Duodenal mucosa (tissue), 2 donors: ENCODE results near the gene LRCOL1.
A peak's percentile ranks its signal among the peaks of the same experiment; 100 is the strongest.
"Not testable (repeated sequence)": the region's sequence is repeated elsewhere in the genome, so short reads cannot be mapped to it uniquely, and the experiment has no call there.

Experiments
- H3K27ac ChIP-seq: one replicate; pipeline ENCODE4 v1.7.0; 2013; ENCODE audit warnings: low read depth, low read length
- H3K27me3 ChIP-seq, 2 donors: one replicate each; pipeline ENCODE4 v1.7.0; 2013; ENCODE audit warnings: low read length in 2 of 2, control low read depth in 1 of 2; ENCODE audit not compliant: insufficient read depth in 2 of 2, control insufficient read depth in 1 of 2
- H3K36me3 ChIP-seq, 2 donors: one replicate each; pipeline ENCODE4 v1.7.0; 2013; ENCODE audit warnings: low read length in 2 of 2, control low read depth in 1 of 2; ENCODE audit not compliant: insufficient read depth in 2 of 2, control insufficient read depth in 1 of 2
- H3K4me1 ChIP-seq, 2 donors: one replicate each; pipeline ENCODE4 v1.7.0; 2013; ENCODE audit warnings: low read length in 2 of 2, control low read depth in 1 of 2; ENCODE audit not compliant: insufficient read depth in 2 of 2, control insufficient read depth in 1 of 2
- H3K4me3 ChIP-seq, 2 donors: one replicate each; pipeline ENCODE4 v1.7.0; 2013; ENCODE audit warnings: low read length in 2 of 2, low read depth in 1 of 2
- H3K9ac ChIP-seq, 2 donors: one replicate each; pipeline ENCODE4 v1.7.0; 2013; ENCODE audit warnings: low read length in 2 of 2, low read depth in 1 of 2
- H3K9me3 ChIP-seq, 2 donors: one replicate each; pipeline ENCODE4 v1.7.0; 2013; ENCODE audit warnings: low read length in 2 of 2, control low read depth in 1 of 2; ENCODE audit not compliant: control insufficient read depth in 1 of 2

Gene LRCOL1

DNA sequence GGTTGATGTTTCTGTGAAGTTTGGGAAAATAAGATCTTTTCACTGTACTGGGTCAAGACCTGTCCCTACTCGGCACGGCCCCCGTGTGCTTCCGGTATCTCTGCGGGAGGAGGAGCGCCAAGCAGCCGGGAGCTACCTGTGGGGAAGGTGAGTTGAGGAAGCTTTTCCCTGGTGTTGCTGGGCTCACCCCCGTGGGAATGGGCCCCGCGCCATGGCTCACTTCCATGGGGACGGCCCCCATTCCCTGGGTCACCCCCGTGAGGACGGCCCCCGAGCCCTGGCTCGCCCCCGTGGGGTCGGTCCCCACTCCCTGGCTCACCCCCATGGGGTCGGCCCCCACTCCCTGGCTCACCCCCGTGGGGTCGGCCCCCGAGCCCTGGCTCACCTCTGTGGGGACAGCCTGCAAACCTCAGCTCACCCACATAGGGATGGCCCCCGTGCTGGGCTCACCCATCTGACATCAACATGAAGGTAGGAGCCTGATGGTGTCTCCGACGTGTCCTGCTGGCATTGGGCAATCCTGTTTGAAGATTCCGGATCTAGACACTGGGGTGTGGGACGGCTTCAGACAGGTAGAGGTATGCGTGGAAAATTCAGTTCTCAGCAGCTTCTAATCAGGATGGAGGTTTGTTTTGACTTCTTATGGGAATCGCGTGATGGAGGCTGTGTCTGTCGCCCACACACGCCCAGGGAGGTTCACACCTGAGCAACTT is 9.1 kb downstream of the LRCOL1 start:
- Histone ChIP-seq H3K36me3 (no peaks in the 10 kb centered on the region), H3K27ac (no peak overlapping the region), H3K9ac (peak overlapping the region in 1 of 2 donors; percentile 34), H3K9me3 (no peaks in the 10 kb centered on the region), H3K27me3 (peaks cover 37 to 46% of the 10 kb centered on the region in 2 donors), H3K4me3 (peak overlapping the region in 1 of 2 donors; percentile 61), H3K4me1 (peaks cover 5 to 11% of the 10 kb centered on the region in 2 donors)

DNA sequence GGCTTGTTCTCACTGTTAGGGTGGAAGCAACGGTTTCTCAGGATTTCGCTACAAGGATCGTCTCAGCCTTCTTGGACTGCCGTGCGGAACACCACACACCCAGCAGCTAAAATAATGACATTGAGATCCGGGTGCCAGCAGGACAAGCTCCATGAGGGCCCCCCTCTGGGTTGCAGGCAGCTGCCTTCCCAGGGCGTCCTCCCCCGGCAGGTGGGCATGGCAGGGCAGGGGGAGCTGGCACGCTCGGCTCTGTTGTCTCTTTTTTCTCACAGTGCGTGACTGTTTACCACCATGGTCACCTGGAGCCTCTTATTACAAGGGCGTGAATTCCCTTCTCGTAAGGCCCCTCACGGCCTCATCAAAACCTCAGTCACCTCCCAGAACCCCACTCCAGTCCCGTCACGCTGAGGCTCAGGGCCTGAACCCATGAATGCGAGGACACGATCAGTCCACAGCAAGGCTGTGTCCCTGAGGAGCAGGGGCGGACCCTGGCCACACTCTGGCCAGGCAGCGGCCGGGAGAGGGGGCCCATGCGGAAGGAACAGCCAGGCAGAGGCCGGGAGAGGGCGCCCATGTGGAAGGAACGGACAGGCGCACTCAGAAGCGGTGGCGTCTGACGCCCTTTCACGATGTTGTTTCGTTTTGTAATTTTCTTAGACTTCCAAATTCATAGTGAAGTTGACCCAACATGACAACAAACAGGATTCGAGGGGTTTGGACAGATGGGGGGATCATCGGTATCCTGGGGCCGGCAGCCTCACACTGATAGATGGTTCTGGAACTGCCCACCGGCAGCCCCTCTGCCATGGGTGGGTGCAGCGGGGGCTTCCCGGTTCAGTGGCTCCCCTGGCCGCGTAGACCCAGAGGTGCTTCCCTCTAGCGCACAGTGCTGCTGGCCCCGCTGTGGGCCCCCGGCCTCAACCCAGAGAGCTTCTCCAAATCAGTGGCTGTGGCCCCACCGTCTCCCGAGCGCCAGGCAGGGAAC is 10.0 kb downstream of the LRCOL1 start:
- Histone ChIP-seq H3K27me3 (peaks cover 37 to 45% of the 10 kb centered on the region in 2 donors), H3K4me3 (peak overlapping the region; percentile 48 to 61), H3K9me3 (no peaks in the 10 kb centered on the region), H3K36me3 (no peaks in the 10 kb centered on the region), H3K9ac (peak overlapping the region; percentile 26 to 34), H3K4me1 (peaks cover 5 to 11% of the 10 kb centered on the region in 2 donors), H3K27ac (no peak overlapping the region)

DNA sequence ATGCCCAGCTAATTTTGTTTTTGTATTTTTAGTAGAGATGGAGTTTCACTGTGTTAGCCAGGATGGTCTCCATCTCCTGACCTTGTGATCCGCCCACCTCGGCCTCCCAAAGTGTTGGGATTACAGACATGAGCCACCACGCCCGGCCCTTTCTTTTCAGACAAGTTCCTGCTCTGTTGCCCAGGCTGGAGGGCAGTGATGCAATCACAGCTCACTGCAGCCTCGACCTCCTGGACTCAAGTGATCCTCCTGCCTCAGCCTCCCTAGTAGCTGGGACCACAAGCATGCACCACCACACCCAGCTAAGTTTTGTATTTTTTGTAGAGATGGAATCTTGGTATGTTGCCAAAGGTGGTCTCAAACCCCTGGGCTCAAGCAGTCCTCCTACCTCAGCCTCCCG is 10.9 kb downstream of the LRCOL1 start:
- Histone ChIP-seq H3K4me1 (peaks cover 5 to 11% of the 10 kb centered on the region in 2 donors), H3K27me3 (peaks cover 31 to 36% of the 10 kb centered on the region in 2 donors)
- H3K9me3 ChIP-seq, H3K36me3 ChIP-seq, H3K4me3 ChIP-seq, H3K9ac ChIP-seq, H3K27ac ChIP-seq: not testable (repeated sequence)

DNA sequence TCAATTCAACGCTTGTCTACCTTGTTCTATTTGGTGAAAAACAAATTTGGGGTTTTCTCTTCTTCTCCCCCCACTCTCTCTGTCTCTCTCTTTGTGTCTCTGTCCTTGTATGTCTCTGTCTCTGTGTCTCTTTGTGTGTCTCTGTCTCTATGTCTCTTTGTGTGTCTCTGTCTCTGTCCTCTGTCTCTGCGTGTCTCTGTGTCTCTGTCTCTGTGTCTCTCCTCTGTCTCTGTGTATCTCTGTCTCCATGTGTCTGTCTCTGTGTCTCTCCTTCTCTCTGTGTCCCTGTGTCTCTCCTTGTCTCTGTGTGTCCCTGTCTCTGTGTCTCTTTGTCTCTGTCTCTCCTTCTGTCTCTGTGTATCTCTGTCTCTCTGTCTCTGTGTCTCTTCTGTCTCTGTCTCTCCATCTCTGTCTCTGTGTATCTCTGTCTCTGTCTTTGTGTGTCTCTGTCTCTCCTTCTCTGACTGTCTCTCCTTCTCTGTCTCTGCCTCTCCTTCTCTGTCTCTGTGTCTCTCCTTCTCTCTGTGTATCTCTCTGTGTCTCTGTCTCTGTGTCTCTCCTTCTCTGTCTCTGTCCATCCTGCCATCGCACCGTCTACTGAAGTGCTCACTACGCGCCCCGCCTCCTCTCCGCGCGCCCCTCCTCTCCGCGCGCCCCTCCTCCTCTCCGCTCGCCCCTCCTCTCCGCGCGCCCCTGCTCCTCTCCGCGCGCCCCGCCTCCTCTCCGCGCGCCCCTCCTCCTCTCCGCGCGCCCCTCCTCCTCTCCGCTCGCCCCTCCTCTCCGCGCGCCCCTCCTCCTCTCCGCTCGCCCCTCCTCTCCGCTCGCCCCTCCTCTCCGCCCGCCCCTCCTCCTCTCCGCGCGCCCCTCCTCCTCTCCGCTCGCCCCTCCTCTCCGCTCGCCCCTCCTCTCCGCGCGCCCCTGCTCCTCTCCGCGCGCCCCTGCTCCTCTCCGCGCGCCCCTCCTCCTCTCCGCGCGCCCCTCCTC is 12.8 kb downstream of the LRCOL1 start:
- Histone ChIP-seq H3K27me3 (peaks cover 15 to 18% of the 10 kb centered on the region in 2 donors), H3K9me3 (no peaks in the 10 kb centered on the region)

DNA sequence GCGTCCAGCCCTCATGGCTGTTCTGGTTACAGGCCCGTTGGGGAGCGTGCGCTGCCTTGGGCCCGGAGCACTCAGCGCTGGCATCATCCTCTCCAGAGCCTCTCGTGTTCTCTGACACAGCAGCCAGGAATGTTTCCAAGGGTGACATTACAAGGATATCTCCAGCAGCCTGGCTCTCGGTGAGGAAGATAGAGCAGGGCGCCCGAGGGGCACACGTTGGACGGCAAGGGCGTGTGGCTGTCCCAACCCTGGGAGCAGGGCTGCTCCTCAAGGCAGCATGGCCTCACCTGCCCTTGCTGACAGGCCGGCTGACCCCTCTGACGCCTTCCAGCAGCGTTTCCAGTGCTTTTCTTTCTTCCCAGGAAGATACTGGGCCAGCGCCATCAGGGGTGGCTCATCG is 14.4 kb downstream of the LRCOL1 start:
- H3K4me3 ChIP-seq, result no peak overlapping the region
- H3K27ac ChIP-seq, result no peak overlapping the region
- no peaks in the 10 kb centered on the region for H3K36me3 ChIP-seq
- no peak overlapping the region for H3K9ac ChIP-seq
- no peaks in the 10 kb centered on the region for H3K9me3 ChIP-seq
- peaks cover 10 to 18% of the 10 kb centered on the region in 2 donors for H3K4me1 ChIP-seq
- H3K27me3 ChIP-seq, result peaks cover 6 to 8% of the 10 kb centered on the region in 2 donors

More for the DNA sequence above, 12.8 kb downstream of the LRCOL1 start:
- no peak overlapping the region for H3K27ac ChIP-seq
- H3K4me3 ChIP-seq, result peak overlapping the region in 1 of 2 donors; percentile 63
- H3K4me1 ChIP-seq, result peaks cover 10 to 20% of the 10 kb centered on the region in 2 donors
- H3K36me3 ChIP-seq, result no peaks in the 10 kb centered on the region
- no peak overlapping the region for H3K9ac ChIP-seq

DNA sequence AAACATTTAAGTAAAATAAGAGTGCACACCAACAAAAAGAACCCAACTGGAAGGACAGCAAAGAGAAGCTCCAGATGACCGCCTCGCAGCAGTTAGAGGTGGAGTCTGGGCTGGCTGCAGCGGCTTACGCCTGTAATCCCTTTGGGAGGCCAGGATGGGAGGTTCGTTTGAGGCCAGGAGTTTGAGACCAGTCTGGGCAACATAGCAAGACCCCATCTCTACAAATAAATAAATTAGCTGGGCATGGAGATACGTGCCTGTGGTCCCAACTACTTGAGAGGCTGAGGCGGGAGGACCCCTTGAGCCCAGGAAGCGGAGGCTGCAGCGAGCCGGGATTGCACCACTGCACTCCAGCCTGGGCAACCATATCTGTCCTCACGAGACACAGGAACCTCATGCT is 15.2 kb downstream of the LRCOL1 start:
- Histone ChIP-seq H3K9ac (no peak overlapping the region), H3K9me3 (no peaks in the 10 kb centered on the region), H3K36me3 (no peaks in the 10 kb centered on the region), H3K4me3 (no peak overlapping the region), H3K27ac (no peak overlapping the region), H3K27me3 (peaks cover 5 to 6% of the 10 kb centered on the region in 2 donors), H3K4me1 (peaks cover 8 to 11% of the 10 kb centered on the region in 2 donors)

DNA sequence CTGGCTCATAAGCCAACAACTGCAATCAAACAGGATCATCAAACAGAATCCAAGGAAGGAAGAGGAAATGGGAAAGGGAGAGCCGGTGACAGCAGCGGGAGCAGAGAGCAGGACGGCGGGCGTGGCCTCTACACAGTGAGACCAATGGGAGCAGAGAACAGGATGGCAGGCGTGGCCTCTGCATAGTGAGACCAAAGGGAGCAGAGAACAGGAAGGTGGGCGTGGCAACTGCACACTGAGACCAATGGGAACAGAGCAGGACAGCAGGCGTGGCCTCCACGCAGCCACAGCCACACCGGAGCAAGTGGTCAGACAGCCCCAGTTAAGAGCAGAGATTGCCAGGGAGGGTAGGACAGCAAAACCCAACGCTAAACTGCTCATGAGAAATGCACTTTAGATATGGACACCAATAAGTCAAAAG is 16.4 kb downstream of the LRCOL1 start:
- Histone ChIP-seq H3K27me3 (peaks cover 0 to 2% of the 10 kb centered on the region in 2 donors), H3K4me3 (peak overlapping the region; percentile 51 to 58), H3K9ac (peak overlapping the region in 1 of 2 donors; percentile 43), H3K9me3 (peaks cover 0 to 3% of the 10 kb centered on the region in 2 donors), H3K36me3 (no peaks in the 10 kb centered on the region), H3K27ac (no peak overlapping the region), H3K4me1 (peaks cover 5 to 10% of the 10 kb centered on the region in 2 donors)

DNA sequence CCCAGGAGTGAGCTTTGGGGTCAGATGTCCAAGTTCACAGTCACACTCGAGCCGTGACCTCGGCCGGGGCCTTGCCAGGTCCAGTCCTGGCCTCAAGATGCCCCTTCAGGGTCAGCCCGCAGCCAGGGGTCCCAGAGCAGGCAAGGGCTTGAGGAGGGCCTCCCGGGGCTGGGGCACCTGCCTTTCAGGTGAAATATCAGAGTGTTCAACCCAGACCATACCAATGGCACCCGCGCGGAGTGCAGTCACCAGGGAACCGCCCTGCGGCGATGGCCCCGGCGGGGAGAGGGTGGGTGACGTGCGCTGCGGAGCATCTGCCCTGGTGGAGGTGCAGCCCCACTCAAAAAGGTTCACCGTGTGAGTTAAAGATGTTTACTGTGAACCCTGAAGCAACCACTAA is 16.9 kb downstream of the LRCOL1 start:
- H3K36me3 ChIP-seq, result no peaks in the 10 kb centered on the region
- peaks cover 5 to 13% of the 10 kb centered on the region in 2 donors for H3K4me1 ChIP-seq
- H3K27ac ChIP-seq, result no peak overlapping the region
- H3K27me3 ChIP-seq, result peaks cover 0 to 2% of the 10 kb centered on the region in 2 donors
- H3K4me3 ChIP-seq, result peak overlapping the region; percentile 51 to 58
- peak overlapping the region in 1 of 2 donors; percentile 43 for H3K9ac ChIP-seq
- peaks cover 0 to 5% of the 10 kb centered on the region in 2 donors for H3K9me3 ChIP-seq

DNA sequence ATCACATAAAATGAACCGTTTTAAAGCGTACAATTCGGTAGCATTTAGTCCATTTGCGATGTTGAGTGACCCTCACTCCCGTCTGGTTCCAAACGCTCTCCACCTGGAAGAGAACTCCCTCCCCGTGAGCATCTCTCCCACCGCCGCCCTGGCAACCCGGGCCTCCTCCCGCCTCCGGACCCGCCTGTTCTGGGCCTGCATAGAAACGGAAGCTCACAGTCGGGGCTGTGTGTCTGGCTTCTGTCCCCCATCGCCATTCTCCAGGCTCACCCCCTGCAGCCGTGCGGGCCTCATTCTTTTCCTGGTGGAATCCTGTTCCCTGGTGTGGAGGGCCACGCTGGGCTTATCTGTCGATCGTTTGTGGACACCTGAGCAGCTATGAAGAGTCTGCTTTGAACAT is 17.3 kb downstream of the LRCOL1 start:
- H3K36me3 ChIP-seq, result no peaks in the 10 kb centered on the region
- H3K4me1 ChIP-seq, result peaks cover 5 to 13% of the 10 kb centered on the region in 2 donors
- H3K27me3 ChIP-seq, result peaks cover 0 to 2% of the 10 kb centered on the region in 2 donors
- peaks cover 0 to 5% of the 10 kb centered on the region in 2 donors for H3K9me3 ChIP-seq
- no peak overlapping the region for H3K4me3 ChIP-seq
- no peak overlapping the region for H3K9ac ChIP-seq
- no peak overlapping the region for H3K27ac ChIP-seq
